ENCODE results near the gene ZNF436. TPM values are rescaled to one million over a fixed set of nuclear protein-coding genes. Genes with fewer than 3 reads are reported as not detected.
A peak's percentile ranks its signal among the peaks of the same experiment; 100 is the strongest.

The ZNF436 gene
- total RNA-seq, 1 donor from 2014 or later = 10.0 TPM

- no peaks in the 10 kb centered on the region for H3K27me3 Mint-ChIP-seq (ENCODE audit: low read depth)
- no peak for TF ChIP-seq CTCF (conservative IDR thresholded peaks at IDR 0.05)
- DNase-seq (ENCODE audit: low read depth, low spot score) = no peak
- H3K36me3 Mint-ChIP-seq (ENCODE audit: low read depth) = no peaks in the 10 kb centered on the region
- H3K9me3 Mint-ChIP-seq = no peaks in the 10 kb centered on the region
- H3K27ac Mint-ChIP-seq (ENCODE audit: unreplicated experiment) = no peak overlapping the region
- peaks cover 14% of the 10 kb centered on the region for H3K4me1 Mint-ChIP-seq
- no peak overlapping the region for H3K4me3 Mint-ChIP-seq
These were observed 37.5 kb upstream of the ZNF436 start for GRCh38 chr1:23407016-23407630.

GRCh38 chr1:23405946-23406345, 36.3 kb upstream of the ZNF436 start:
- no peak for DNase-seq (ENCODE audit: low read depth, low spot score)
- Mint-ChIP-seq H3K9me3 (no peaks in the 10 kb centered on the region), H3K36me3 (ENCODE audit: low read depth) (no peaks in the 10 kb centered on the region), H3K27me3 (ENCODE audit: low read depth) (no peaks in the 10 kb centered on the region), H3K27ac (ENCODE audit: unreplicated experiment) (no peak overlapping the region), H3K4me1 (peaks cover 14% of the 10 kb centered on the region), H3K4me3 (no peak overlapping the region)
- no peak for TF ChIP-seq CTCF (conservative IDR thresholded peaks at IDR 0.05)

GRCh38 chr1:23403735-23404486, 34.3 kb upstream of the ZNF436 start:
- no peaks in the 10 kb centered on the region for H3K9me3 Mint-ChIP-seq
- peak; percentile 96 for TF ChIP-seq CTCF (conservative IDR thresholded peaks at IDR 0.05)
- DNase-seq (ENCODE audit: low read depth, low spot score) = peak; percentile 94
- H3K36me3 Mint-ChIP-seq (ENCODE audit: low read depth) = no peaks in the 10 kb centered on the region
- H3K4me1 Mint-ChIP-seq = peaks cover 14% of the 10 kb centered on the region
- H3K4me3 Mint-ChIP-seq = no peak overlapping the region
- no peaks in the 10 kb centered on the region for H3K27me3 Mint-ChIP-seq (ENCODE audit: low read depth)
- no peak overlapping the region for H3K27ac Mint-ChIP-seq (ENCODE audit: unreplicated experiment)

GRCh38 chr1:23403355-23403734, 33.7 kb upstream of the ZNF436 start:
- Mint-ChIP-seq H3K36me3 (ENCODE audit: low read depth) (no peaks in the 10 kb centered on the region), H3K4me1 (peaks cover 14% of the 10 kb centered on the region), H3K4me3 (no peak overlapping the region), H3K27ac (ENCODE audit: unreplicated experiment) (no peak overlapping the region), H3K27me3 (ENCODE audit: low read depth) (no peaks in the 10 kb centered on the region), H3K9me3 (no peaks in the 10 kb centered on the region)
- no peak for TF ChIP-seq CTCF (conservative IDR thresholded peaks at IDR 0.05)
- DNase-seq (ENCODE audit: low read depth, low spot score) = no peak

GRCh38 chr1:23403038-23403336, 33.4 kb upstream of the ZNF436 start:
- H3K4me1 Mint-ChIP-seq = peaks cover 14% of the 10 kb centered on the region
- no peak for TF ChIP-seq CTCF (conservative IDR thresholded peaks at IDR 0.05)
- DNase-seq (ENCODE audit: low read depth, low spot score) = no peak
- H3K27me3 Mint-ChIP-seq (ENCODE audit: low read depth) = no peaks in the 10 kb centered on the region
- H3K9me3 Mint-ChIP-seq = no peaks in the 10 kb centered on the region
- no peak overlapping the region for H3K4me3 Mint-ChIP-seq
- no peak overlapping the region for H3K27ac Mint-ChIP-seq (ENCODE audit: unreplicated experiment)
- H3K36me3 Mint-ChIP-seq (ENCODE audit: low read depth) = no peaks in the 10 kb centered on the region

Data from neural crest cell (in vitro differentiated cells).